Activated CD4-positive, alpha-beta T cell treated with anti-CD3 and anti-CD28 coated beads, Interleukin-10, Interleukin-2, amounts not matched to agents 100 ng/mL and 50 ng/mL, durations not matched to agents 16 hours and 8 hours (primary cell): ENCODE data around the gene ACOT12.
"Not testable (repeated sequence)": the region's sequence is repeated elsewhere in the genome, so short reads cannot be mapped to it uniquely, and the experiment has no call there.

Source experiments
- DNase-seq: peaks from one replicate; pipeline ENCODE4 v3.0.0-alpha.2; 2020

ACOT12 gene

DNA sequence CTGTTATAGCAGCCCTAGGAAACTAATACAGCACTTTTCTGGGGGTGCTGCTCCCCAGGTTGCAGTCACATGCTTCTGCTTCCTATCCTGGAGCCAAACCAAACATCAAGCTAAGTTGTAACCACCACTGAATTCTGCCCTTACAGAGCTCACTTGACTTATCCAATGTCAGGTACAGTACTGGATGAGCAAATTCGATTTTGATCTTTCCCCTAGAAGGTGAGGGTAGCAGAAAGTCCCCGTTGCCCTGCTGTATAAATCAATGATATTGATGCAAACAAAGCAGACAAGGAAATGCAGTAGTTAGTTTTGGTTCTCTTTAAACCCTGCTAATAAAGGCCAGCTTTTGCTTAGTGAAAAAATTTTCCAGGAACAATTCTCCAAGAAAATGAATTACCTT, 56.1 kb downstream of the ACOT12 start:
- no peak for DNase-seq

DNA sequence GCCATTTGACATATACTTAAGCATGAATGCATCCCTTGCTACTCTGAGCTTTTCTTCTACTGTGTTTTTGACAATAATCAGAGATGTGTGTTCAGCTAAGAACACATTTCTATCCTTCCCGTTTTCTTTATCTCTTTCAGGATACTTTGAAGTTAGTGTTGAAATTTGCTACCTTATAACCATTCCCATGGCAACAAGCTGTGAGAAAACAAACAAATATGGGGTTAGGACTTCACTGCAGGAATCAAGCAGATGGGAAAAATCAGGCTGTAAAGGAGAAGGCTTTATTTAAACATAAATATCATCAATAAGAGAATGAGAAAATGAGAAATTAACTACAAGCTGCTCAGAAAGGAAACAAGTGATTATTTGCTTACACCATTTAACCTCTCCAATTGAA, 57.4 kb downstream of the ACOT12 start:
- no peak for DNase-seq

DNA sequence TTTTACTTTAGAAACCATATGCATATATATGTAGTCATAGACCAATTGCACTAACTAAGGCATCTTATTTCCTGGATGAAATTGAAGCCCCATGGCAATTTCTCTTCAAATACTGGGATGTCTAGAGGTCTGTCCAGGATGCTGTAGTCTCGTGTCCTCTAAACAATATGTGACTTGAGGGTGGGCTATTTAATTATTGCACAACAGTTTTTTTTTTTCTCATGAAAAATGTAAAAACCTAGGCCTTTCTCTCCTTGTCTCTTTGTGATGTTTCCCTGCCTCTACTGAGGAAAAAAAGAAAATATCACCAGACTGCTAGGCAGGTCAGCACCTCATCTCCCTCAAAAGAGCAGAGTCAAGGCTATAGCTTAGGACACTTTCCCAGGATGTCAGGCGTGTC, 58.0 kb downstream of the ACOT12 start:
- DNase-seq, result no peak

DNA sequence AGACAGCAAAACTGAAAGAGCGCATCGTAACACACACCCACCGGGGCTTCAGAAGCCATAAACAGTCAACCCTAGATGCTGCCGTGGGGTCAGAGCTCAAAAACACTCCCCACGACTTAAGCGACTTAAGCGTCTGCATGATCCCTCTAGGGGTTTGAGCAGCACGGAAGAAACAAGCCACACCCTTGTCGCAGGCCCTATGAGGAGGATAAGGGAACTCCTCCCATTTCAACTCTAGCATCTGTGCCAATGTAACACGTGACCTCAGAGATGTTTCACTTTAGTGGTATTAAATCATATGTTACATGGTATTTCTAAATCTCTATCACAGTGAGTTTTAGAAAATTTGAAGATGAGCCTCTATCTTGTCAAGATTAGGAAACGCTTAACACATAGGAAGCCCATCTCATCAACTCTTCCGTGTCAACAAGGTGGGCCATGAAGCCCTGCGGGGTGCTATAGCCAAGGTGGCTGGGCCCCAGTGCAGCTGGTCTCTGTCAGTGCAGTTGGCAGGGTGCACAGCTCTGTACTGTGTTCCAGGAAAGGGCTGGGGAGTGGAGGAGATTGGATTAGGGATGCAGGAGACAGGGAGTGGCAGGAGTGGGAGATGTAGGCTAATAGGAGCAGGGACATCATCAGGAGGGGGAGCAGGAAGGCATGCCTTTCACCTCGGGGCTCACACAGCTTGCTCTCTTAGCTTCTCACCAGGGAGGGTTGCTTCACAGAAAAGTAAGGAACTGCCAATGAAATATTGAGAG, 59.5 kb downstream of the ACOT12 start:
- DNase-seq, result peak; percentile 9

DNA sequence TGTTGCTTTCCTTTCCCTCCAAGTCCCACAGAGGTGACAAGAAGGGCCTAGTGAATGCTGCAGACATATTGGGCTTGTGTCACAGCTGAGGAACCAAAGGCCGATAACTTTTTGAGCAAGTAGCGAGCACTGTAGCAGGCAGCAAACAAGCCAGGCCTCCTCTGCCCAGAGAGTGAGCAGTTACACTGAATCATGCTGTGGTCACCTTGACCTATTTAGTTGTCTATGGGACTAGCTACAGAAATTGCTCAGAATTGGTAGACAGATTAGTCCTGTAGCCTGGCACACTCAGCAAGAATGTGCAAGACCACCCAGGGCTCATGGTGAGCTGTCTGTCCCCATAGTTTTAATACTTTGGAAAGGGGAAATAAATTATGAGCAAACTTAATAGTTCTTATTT, 67.4 kb downstream of the ACOT12 start:
- peak; percentile 23 for DNase-seq

DNA sequence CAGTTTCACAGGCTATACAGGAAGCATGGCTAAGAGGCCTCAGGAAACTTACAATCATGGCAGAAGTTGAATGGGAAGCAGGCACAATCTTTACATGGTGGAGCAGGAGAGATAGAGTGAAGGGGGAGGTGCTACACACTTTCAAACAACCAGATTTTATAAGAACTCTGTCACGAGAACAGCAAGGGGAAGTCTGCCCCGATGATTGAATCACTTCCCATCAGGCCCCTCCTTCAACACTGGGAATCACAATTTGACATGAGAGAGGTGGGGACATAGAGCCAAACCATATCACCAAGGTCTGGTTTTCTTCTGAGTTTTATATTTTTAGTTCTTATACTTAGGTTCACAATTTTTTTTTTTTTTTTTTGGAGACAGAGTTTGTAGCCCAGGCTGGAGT, 76.4 kb downstream of the ACOT12 start:
- DNase-seq, result no peak

DNA sequence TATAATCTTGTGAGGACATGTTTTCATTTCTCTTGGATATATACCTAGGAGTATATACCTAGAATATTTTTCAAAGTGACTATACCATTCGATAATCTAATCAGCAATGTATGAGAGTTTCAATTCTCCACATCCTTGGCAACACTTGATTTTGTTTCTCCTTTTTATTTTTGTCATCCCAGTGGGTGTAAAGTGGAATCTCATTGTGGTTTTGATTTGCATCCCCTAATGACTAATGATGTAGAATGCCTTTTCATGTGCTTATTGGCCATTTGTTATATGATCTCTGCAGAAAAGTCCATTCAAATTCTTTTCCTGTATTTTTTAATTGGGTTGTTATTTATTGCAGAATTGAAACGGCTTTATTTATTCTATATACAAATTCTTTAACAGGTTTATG, 77.4 kb downstream of the ACOT12 start:
- DNase-seq, result no peak

DNA sequence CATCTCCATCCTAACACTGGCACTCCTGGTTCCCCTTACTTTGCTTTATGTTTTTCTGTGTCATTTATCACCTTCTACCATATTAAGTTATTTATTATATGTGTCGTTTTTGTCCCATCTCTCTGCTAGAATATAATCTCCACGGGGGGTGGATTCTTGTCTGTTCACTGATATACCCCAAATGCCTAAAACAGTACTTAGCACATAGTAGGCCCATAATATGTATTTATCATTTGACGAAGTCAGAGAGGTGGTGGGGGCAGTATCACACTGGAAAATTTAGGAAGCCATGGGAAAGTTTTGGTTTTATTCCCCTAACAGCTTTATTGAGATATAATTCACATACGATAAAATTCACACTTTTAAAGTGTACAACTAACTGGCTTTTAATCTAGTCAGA, 78.1 kb downstream of the ACOT12 start:
- no peak for DNase-seq

DNA sequence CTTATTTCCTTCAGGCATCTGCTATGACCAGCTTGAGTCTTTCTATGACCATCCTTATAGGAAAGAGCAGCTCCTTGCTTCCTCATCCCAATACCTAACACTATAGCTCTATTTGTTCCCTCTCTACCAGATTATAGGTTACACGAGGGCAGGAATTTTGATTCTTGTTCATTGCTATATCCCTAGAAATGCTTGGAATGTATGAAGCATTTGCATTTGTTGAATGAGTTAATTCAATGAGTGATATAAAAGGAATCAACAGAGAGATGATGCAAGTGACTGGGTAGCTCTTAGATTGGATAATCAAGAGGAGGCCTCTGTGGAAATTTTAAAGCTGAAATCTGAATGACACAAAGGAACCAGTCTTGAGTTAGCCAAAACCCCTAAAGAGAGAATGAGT, 78.6 kb downstream of the ACOT12 start:
- no peak for DNase-seq

DNA sequence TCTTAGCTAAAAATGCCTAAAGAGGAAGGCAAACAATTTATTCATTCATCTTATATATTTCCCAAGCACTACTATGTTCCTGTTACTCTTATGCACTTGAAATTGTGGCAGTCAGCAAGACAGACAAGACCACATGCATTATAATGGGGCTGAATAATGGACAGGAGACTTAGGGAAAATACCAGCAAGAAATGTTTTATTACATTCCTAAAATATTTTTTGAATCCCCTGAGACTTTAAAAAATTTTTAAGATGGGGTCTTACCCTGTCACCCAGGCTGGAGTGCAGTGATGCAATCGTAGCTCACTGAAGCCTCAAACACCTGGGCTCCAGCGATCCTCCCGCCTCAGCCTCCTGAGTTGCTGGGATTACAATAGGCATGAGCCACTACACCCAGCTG, 79.4 kb downstream of the ACOT12 start:
- no peak for DNase-seq

DNA sequence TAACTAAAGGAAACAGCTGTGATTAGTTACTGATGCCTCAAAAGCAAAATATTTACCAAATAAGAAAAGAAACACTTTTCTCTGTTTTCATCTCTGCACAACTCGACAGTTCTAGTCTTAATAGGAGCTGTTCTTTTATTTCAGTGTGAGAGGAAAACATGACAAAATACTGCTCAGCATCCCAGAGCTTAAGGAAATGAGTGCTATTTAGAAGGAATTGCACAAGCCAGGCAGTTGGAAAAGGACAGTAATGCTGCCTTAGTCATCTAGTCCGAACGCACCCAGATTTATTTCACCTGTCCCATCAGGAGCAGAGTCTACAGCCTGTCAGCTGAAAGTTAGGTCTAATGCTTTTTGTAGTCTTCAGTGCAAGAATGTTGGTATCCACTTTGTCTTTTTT, 80.2 kb downstream of the ACOT12 start:
- no peak for DNase-seq

DNA sequence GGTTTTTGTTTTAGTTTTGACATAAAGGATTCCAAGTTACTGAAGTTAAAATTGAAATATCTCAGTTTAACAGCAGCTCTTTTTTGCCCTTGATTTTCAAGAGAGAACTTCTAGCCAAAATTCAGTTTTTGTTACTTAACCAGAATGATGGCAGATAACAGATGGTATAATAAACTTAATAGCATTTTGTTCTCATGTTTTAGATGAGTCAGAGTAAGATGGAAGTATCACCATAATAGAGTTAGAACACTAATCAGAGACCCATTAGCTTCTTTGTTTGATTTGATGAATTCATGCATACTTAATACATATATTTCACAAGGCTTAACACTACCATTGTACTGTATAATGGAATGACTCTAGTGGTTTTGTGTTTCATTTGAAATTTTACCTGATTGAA, 80.7 kb downstream of the ACOT12 start:
- DNase-seq, result no peak

DNA sequence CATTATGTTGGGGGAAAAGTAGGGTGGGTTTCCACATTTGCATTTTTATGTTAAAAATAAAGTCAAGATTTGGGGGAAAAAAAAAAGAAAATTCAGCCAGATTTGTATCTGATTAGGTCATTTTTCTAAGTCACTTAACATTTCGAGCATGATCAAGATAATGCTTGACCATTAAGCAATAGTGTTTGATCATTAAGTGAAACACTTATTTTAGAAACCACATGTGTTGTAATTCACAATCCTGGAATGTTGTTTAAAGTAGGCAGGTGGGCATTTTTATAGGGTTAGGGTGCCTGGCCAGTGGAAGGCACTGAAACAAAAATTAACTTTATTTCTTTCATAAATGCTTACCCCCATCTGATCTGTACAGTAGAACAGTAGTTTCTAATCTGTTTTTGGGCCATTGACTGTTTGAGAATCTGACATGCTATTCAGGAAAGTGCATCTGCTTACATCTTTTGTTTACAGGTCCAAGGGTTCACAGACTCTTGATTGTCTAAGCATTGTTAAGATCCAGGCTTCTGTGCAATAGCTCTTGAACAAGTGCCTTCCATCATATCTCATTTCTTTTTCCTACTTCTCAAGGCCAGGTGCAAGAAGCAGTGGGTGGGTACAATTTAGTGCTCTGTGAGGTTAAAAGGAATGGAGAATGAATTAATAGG, 83.4 kb downstream of the ACOT12 start:
- DNase-seq, result no peak

DNA sequence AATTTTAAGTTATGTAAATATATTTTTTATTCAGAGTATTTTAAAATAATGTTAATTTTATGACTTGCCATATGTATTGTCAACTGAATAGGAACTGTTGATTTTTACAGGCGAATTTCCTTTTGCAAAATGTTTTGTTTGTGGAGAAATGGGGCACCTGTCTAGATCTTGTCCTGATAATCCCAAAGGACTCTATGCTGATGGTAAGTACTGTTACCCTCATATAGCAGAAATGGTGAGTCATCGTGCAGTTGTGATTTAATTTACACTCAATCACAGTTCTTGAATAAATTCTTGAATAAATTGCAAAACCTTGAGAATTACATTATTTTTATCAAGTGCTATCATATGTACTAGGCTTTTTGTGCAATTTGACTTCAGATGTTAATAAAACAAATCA, 85.1 kb downstream of the ACOT12 start:
- DNase-seq, result no peak

DNA sequence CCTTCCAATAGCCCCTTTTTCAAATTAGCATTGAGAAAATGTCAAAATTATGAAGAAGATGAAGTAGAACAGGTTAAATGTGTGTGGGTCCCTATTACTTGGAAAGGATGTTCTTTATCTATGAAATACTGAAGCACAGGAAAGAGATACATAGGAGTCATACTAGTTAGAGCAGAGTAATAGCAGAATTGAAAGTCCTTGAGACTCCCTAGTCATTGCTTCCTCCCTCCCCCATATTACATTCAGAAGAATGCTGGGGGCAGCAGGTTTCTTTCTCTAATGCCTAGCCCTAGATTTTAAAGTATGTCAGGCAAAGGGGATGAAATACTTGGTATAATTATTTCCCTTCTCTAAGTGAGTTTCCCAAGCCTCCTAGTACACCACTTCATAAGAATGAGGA, 88.1 kb downstream of the ACOT12 start:
- DNase-seq, result peak; percentile 64

DNA sequence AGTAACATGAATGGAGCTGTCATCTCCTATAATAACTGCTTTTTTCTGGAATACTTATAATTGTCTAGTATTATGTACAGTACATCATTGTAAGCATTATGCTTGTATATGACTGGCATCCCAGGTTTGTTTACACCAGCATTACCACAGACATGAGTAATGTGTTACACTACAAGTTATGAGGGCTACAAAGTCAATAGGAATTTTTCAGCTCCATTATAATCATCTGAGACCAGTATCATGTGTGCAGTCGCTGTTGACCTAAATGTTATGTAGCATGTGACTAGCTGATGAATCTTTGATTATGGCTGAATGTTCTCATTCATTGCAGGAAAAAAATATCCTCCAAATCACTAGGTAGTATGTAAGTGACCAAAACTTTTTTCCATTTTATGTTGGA, 90.4 kb downstream of the ACOT12 start:
- DNase-seq, result no peak

DNA sequence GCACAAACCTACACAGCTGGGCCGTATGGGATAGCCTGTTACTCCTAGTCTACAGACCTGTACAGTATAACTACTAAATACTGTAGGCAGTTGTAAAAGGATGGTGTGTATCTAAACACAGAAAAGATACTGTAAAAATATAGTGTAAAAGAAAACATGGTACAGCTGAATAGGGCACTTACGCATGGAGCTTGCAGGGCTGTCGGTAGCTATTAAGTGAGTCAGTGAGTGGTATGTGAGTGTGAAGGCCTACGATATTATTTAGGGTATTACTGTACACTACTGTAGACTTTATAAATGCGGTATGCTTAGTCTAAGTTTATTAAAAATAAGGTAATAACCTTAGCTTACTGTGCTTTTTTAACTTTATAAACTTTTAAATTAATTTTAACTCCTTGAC, 91.3 kb downstream of the ACOT12 start:
- no peak for DNase-seq

DNA sequence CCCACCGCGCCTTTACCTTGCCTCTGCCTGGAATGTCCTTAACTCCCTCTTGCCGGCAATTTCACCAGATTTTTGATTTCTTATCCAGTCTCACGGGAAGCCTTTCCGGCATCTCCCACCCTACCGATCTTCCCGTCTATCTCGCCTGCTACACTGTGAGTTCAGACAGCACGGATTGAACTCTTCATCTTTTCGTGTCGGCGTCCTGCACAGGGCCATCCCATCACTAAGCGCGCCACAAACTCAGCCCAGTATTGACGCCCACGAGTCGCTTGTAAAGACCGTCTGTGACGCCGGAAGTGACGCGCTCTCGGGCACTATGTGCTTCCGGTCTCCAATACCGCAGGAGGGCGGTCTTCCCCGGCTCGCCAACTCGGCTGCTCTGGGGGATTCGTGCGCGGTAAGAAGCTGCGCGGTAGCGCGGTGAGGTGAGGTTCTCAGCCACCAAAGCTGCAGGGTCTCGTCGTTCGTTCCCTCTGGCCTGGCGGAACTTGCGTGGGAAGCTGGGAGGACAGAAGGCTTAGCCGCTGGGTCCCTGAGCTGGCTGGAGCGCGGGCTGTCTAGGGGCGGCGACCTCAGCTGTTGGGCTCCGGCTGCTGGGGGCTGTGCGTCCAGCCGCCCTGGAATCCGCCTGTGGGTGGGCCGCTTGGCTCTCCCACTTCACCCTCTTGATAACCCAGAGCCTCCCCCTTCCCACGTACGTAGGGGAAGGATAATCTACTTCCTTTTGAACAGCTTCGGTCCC, 92.5 kb downstream of the ACOT12 start, which contains the start of gene ZCCHC9:
TSS of gene ZCCHC9 (plus strand) at position 317 of the 745 bp plus-strand sequence. CDS start 3,171 bp downstream, outside the sequence.
- peak; percentile 96 for DNase-seq

DNA sequence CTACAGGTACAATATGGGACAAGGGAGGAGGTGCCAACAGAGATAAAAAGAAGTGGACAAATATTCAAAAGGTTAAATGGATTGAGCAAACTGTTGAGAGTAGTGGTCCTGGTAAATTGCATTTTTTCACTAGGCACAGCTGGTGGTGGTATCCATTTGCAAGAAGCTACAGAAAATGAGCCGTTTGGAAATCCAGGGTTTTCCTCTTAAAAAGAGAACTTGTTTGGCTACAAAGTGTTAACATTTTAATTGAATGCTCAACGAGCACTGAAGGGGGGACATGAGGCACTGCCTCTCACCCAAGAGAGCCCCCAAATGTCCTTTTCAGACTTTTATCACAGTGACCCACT, 93.0 kb downstream of the ACOT12 start:
- no peak for DNase-seq

DNA sequence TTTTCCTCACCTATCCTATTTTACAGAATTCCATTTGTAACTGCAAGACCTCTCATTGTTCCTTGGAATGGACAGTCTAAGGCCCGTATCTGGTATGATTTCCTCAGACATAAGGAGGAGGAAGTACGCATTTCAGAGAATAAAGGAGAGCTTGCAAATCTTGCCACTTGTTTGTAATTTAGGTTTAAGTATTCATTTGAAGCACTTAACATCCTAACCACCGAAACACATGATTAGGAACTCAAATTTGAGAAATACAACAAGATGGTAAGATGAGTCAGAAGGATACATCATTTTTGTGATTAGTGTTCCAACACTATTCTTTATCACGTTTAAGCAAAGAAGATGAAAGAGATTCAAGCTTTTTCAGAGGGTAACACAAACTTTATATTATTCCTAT, 96.4 kb downstream of the ACOT12 start:
- DNase-seq, result peak; percentile 60

DNA sequence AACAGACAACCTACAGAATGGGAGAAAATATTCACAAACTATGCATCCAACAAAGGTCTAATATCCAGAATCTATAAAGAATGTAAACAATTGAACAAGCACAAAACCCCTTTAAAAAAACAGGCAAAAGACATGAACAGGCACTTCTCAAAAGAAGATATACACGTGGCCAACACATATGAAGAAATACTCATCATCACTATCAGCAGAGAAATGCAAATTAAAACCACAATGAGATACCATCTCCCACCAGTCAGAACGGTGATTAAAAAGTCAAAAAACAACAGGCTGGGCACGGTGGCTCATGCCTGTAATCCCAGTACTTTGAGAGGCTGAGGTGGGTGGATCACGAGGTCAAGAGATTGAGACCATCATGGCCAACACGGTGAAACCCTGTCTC, 99.9 kb downstream of the ACOT12 start:
- not testable (repeated sequence) for DNase-seq

DNA sequence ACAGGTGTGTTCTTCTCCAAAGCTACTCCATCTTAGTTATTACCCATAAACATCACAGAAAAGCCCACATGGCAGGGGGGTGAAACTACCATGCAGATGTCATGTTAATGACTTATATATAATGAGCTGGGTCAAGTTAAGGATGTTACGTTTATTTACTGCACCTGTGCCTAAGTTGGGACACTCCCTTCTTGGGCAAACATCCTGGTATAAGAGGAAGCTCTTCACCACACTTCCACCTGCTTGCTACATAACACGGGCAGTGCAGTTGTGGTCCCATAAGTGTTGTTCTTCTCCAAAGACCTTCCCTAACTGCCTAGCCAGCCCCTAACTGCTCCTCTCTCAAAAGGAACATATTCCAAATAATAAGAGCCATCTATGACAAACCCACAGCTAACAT, 101.8 kb downstream of the ACOT12 start:
- DNase-seq, result no peak

DNA sequence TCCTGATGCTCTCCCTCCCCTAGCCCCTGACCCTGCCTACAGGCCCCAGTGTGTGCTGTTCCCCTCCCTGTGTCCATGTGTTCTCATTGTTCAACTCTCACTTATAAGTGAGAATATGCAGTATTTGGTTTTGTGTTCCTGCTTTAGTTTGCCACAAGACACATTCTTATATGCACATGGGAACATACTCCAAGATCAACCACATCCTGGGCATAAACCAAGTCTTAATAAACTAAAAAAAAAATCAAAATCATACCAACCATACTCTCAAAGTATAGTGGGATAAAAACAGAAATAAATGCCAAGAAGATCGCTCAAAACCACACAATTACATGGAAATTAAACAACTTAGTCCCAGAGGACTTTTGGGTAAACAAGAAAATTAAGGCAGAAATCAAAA, 103.8 kb downstream of the ACOT12 start:
- no peak for DNase-seq

DNA sequence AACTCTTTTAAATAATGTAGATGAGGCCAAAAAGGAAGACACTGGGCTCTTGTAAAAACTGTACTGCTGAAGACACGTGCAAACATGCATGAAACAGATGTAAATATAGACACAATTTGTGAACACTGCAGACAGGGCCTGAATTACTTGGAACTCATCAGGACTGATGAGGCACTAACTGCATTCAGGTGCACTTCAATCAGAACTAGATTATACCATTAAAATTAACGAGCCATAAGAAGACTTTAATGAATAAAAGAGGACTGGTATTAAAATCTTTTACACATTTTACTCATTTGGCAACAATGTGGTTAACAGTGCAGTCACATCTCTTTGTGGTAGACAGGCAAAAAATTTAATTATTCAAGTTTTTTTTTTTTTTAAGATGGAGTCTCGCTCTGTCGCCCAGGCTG, 105.9 kb downstream of the ACOT12 start:
- peak; percentile 49 for DNase-seq
